Neural progenitor cell (in vitro differentiated cells): ENCODE data around the gene CACNB4. TPM values are rescaled to one million over a fixed set of nuclear protein-coding genes. Genes with fewer than 3 reads are reported as not detected.

Experiments used
- DNase-seq: peaks from one replicate; pipeline ENCODE4 v3.0.0-alpha.2; 2016; ENCODE audit warnings: low spot score
- H2AFZ ChIP-seq: fragments of 200-600 bp; sonication (generic); replicated peaks from 2 replicates; pipeline ENCODE4 v1.6.1; 2016; ENCODE audit warnings: antibody characterized with exemption
- H3F3A ChIP-seq: fragments of 200-600 bp; sonication (generic); 2 replicates; pipeline ENCODE4 v1.6.1; 2016; ENCODE audit warnings: antibody characterized with exemption, low read depth
- H3K27ac ChIP-seq: fragments of 200-600 bp; sonication (generic); 2 replicates; pipeline ENCODE4 v1.5.1; 2016; ENCODE audit warnings: mild to moderate bottlenecking
- H3K27me3 ChIP-seq: fragments of 200-600 bp; sonication (generic); 2 replicates; pipeline ENCODE4 v1.6.1; 2016; ENCODE audit warnings: mild to moderate bottlenecking, moderate library complexity
- H3K36me3 ChIP-seq: fragments of 200-600 bp; sonication (generic); 2 replicates; pipeline ENCODE4 v1.5.1; 2016
- H3K4me1 ChIP-seq: fragments of 200-600 bp; sonication (generic); 2 replicates; pipeline ENCODE4 v1.6.1; 2016; ENCODE audit warnings: mixed run types
- H3K4me2 ChIP-seq: fragments of 200-600 bp; sonication (generic); 2 replicates; pipeline ENCODE4 v1.6.1; 2016
- H3K4me3 ChIP-seq: fragments of 200-600 bp; sonication (generic); 2 replicates; pipeline ENCODE4 v1.5.1; 2016
- H3K79me2 ChIP-seq: fragments of 200-600 bp; sonication (generic); 2 replicates; pipeline ENCODE4 v1.6.1; 2016; ENCODE audit warnings: low read depth
- H3K9ac ChIP-seq: fragments of 200-600 bp; sonication (generic); 2 replicates; pipeline ENCODE4 v1.6.1; 2016
- H3K9me3 ChIP-seq: fragments of 200-600 bp; sonication (generic); 2 replicates; pipeline ENCODE4 v1.5.1; 2016; ENCODE audit warnings: low read depth
- H4K20me1 ChIP-seq: fragments of 200-600 bp; sonication (generic); 2 replicates; pipeline ENCODE4 v1.6.1; 2016; ENCODE audit warnings: low read depth
- H3K27ac Mint-ChIP-seq: 3 replicates; pipeline ENCODE4 v1.8.0; 2021; ENCODE audit warnings: mixed read lengths
- H3K27me3 Mint-ChIP-seq: 2 replicates; pipeline ENCODE4 v1.8.0; 2022; ENCODE audit warnings: low read depth, mild to moderate bottlenecking, inconsistent platforms, moderate library complexity, mixed read lengths; ENCODE audit not compliant: insufficient read depth
- H3K36me3 Mint-ChIP-seq: 3 replicates; pipeline ENCODE4 v1.8.0; 2021; ENCODE audit warnings: mixed read lengths
- H3K4me1 Mint-ChIP-seq: 3 replicates; pipeline ENCODE4 v1.8.0; 2021; ENCODE audit warnings: mixed read lengths
- H3K4me3 Mint-ChIP-seq: 3 replicates; pipeline ENCODE4 v1.8.0; 2021; ENCODE audit warnings: mild to moderate bottlenecking, moderate library complexity, mixed read lengths
- H3K9me3 Mint-ChIP-seq: 3 replicates; pipeline ENCODE4 v1.8.0; 2020; ENCODE audit warnings: mixed read lengths
- CTCF ChIP-seq: fragments of 200-600 bp; sonication (generic); IDR thresholded peaks from 2 replicates; pipeline ENCODE4 v1.5.1; 2017; ENCODE audit warnings: antibody characterized with exemption, mild to moderate bottlenecking
- EZH2 ChIP-seq: fragments of 200-600 bp; sonication (generic); IDR thresholded peaks from 2 replicates; pipeline ENCODE4 v1.6.1; 2017; ENCODE audit warnings: antibody characterized with exemption, mild to moderate bottlenecking, moderate library complexity
- EZH2phosphoT487 ChIP-seq: fragments of 200-600 bp; sonication (generic); IDR thresholded peaks from 2 replicates; pipeline ENCODE4 v1.6.1; 2017; ENCODE audit warnings: antibody characterized with exemption
- total RNA-seq: library from RNA; depleted of rRNA; stranded (reverse); fragments of >200 nt; gene quantifications from 2 replicates; pipeline ENCODE4 v1.2.3, GENCODE V29; 2015; ENCODE audit warnings: low replicate concordance

The CACNB4 gene
- total RNA-seq, 1 donor from 2014 or later: 14.2 TPM

GRCh38 chr2:151857650-151858049 is 241.2 kb downstream of the CACNB4 start:
- no peak for DNase-seq
- TF ChIP-seq EZH2 (no peak), CTCF (no peak), EZH2phosphoT487 (no peak)
- Histone ChIP-seq H3K4me2 (no peak overlapping the region), H3K79me2 (no peaks in the 10 kb centered on the region), H3K27me3 (no peaks in the 10 kb centered on the region), H4K20me1 (no peaks in the 10 kb centered on the region), H3F3A (no peaks in the 10 kb centered on the region), H2AFZ (no peak overlapping the region), H3K36me3 (no peaks in the 10 kb centered on the region), H3K4me1 (peaks cover 8% of the 10 kb centered on the region), H3K27ac (no peak overlapping the region), H3K4me3 (no peak overlapping the region), H3K9ac (no peak overlapping the region), H3K9me3 (no peaks in the 10 kb centered on the region)
- Mint-ChIP-seq H3K27ac (no peak overlapping the region), H3K4me3 (no peak overlapping the region), H3K9me3 (no peaks in the 10 kb centered on the region), H3K27me3 (no peaks in the 10 kb centered on the region), H3K4me1 (peaks cover 11% of the 10 kb centered on the region), H3K36me3 (no peaks in the 10 kb centered on the region)

- no peak overlapping the region for H3K4me3 Mint-ChIP-seq
- H3F3A ChIP-seq: no peaks in the 10 kb centered on the region
- H2AFZ ChIP-seq: no peak overlapping the region
- no peak overlapping the region for H3K27ac Mint-ChIP-seq
- H3K79me2 ChIP-seq: no peaks in the 10 kb centered on the region
- H3K36me3 Mint-ChIP-seq: no peaks in the 10 kb centered on the region
- H3K9me3 Mint-ChIP-seq: no peaks in the 10 kb centered on the region
- no peaks in the 10 kb centered on the region for H3K36me3 ChIP-seq
- no peaks in the 10 kb centered on the region for H3K27me3 ChIP-seq
- H3K9me3 ChIP-seq: no peaks in the 10 kb centered on the region
- H3K27ac ChIP-seq: no peak overlapping the region
- H3K4me2 ChIP-seq: no peak overlapping the region
- H3K4me3 ChIP-seq: no peak overlapping the region
- H3K27me3 Mint-ChIP-seq: no peaks in the 10 kb centered on the region
- TF ChIP-seq EZH2phosphoT487 (no peak), CTCF (no peak), EZH2 (no peak)
- H4K20me1 ChIP-seq: no peaks in the 10 kb centered on the region
- H3K4me1 Mint-ChIP-seq: peaks cover 19% of the 10 kb centered on the region
- no peak overlapping the region for H3K9ac ChIP-seq
- DNase-seq: no peak
- no peaks in the 10 kb centered on the region for H3K4me1 ChIP-seq
Observed at GRCh38 chr2:151855111-151855510, 243.7 kb downstream of the CACNB4 start.

DNA sequence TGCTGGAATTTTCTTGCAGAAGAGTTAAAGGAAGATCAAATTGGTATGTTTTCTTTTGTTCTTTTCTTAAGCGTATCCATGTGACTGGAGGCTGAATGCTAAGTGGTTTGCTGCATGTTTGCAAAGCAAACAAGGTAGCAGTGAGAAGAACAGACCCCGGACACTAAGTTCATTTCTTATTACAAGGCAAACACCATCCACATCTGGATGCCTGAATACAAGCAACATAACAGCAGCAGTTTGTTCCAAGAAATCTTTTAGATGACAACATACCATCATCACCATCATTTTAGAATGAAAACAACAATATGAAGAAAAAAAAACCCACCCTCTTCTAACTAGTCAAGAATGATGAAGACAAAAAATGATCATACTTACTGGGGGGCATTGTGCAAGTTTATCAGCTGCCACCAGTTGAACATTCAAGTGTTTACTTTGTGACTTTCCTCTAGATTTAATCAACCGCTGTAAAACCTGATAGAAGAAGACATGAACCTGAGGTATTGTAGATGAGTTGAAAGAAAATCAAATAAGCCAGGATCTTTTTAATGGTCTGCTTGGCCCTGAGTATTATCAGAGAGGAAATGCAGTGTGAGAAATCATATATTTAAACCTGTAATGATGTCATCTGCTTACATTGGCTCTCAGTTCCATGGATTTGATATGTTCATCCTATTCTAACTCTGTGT is 245.6 kb downstream of the CACNB4 start:
- no peak overlapping the region for H3K27ac Mint-ChIP-seq
- peaks cover 28% of the 10 kb centered on the region for H3K4me1 Mint-ChIP-seq

More for the DNA sequence above, 245.6 kb downstream of the CACNB4 start:
- no peaks in the 10 kb centered on the region for H3K36me3 ChIP-seq
- Mint-ChIP-seq H3K36me3 (no peaks in the 10 kb centered on the region), H3K4me3 (no peak overlapping the region), H3K27me3 (no peaks in the 10 kb centered on the region), H3K9me3 (no peaks in the 10 kb centered on the region)
- H3F3A ChIP-seq: no peaks in the 10 kb centered on the region
- H3K79me2 ChIP-seq: no peaks in the 10 kb centered on the region
- H3K27ac ChIP-seq: no peak overlapping the region
- no peak for TF ChIP-seq CTCF
- no peak for TF ChIP-seq EZH2
- no peak for TF ChIP-seq EZH2phosphoT487
- H3K4me1 ChIP-seq: no peaks in the 10 kb centered on the region
- no peaks in the 10 kb centered on the region for H3K9me3 ChIP-seq
- no peak overlapping the region for H3K4me2 ChIP-seq
- H3K4me3 ChIP-seq: no peak overlapping the region
- no peaks in the 10 kb centered on the region for H3K27me3 ChIP-seq
- H4K20me1 ChIP-seq: no peaks in the 10 kb centered on the region
- H2AFZ ChIP-seq: no peak overlapping the region
- H3K9ac ChIP-seq: no peak overlapping the region
- DNase-seq: no peak
